Diencephalon (tissue), 1 donor: ENCODE data around the gene SAGE1. TPM values are rescaled to one million over a fixed set of nuclear protein-coding genes. Genes with fewer than 3 reads are reported as not detected.

Source experiments
- total RNA-seq: library from RNA; depleted of rRNA; stranded (reverse); fragments of >200 nt; gene quantifications from one replicate; pipeline ENCODE4 v1.2.3, GENCODE V29; 2014

The SAGE1 gene
- total RNA-seq, result not detected

DNA sequence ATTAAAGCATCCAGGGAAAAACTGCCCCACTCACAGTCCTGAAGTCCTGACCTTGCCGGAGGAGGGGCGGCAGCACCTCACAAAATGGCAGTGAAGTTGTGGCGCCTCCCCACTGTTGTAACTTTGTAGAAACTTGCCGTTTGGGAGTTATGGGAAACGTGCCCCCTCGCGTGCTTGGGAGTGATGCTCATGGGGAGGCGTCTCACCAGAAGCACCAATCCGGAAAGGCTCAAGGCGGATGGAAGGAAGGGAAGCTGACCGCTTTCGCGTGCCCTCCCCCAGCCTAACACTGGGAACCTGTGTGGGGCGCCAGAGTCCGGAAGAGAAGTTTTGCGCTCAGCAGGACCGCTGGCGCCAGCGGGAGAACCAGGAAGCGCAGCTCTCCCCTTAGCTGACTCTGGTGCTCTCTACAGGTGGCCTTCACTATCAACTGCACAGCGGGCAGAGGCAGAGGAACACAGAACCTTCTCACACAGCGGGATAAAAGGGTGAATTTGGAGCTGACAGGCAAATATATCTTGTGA, at the start of gene SAGE1, which contains the start of gene CT45A10:
Gene SAGE1 (plus strand): TSS at position 423 of the 524 bp plus-strand sequence. CDS start 2,527 bp downstream, outside the sequence.
Gene CT45A10 (minus strand): TSS at position 151 of the 524 bp plus-strand sequence. CDS start 8,100 bp downstream, outside the sequence.

GRCh38 chrX:135854438-135854837, 39.1 kb upstream of the SAGE1 start, which contains the start of gene CT45A8:
TSS of gene CT45A8 (minus strand) at chrX:135854538. CDS start at chrX:135850783, 3,755 bp downstream.

GRCh38 chrX:135871712-135872111, 21.8 kb upstream of the SAGE1 start, which contains the start of gene CT45A9:
TSS of gene CT45A9 (minus strand) at chrX:135871812. CDS start at chrX:135868061, 3,751 bp downstream.

Other genes with a start within 250 kb of the SAGE1 start
- gene CT45A1, start 180.1 kb upstream of the SAGE1 start, total RNA-seq, result not detected
- not detected for gene CT45A3, start 125.5 kb upstream of the SAGE1 start, total RNA-seq
- 0.46 TPM for gene CT45A5, start 108.2 kb upstream of the SAGE1 start, total RNA-seq
- not detected for gene CT45A6, start 90.9 kb upstream of the SAGE1 start, total RNA-seq
- not detected for gene CT45A2, start 73.7 kb upstream of the SAGE1 start, total RNA-seq
- not detected for gene CT45A7, start 56.4 kb upstream of the SAGE1 start, total RNA-seq
- not detected for gene CT45A8, start 39.2 kb upstream of the SAGE1 start, total RNA-seq
- not detected for gene CT45A9, start 21.9 kb upstream of the SAGE1 start, total RNA-seq
- not detected for gene CT45A10, start 272 bp upstream of the SAGE1 start, total RNA-seq
- 24.7 TPM for gene MMGT1, start 80.3 kb downstream of the SAGE1 start, total RNA-seq
- 206 TPM for gene SLC9A6, start 91.7 kb downstream of the SAGE1 start, total RNA-seq